GM18858 (cell line): Measurements from ENCODE around the gene TAF1.
"Not testable (repeated sequence)": the region's sequence is repeated elsewhere in the genome, so short reads cannot be mapped to it uniquely, and the experiment has no call there.

Experiments used
- ATAC-seq: cut with Tn5 transposase; IDR thresholded peaks from one replicate; pipeline ENCODE4 v1.9.1; 2021; ENCODE audit not compliant: unreplicated experiment

Gene TAF1

GRCh38 chrX:71496476-71496875 is 130.3 kb downstream of the TAF1 start:
- no peak for ATAC-seq

- ATAC-seq: not testable (repeated sequence)
Observed at GRCh38 chrX:71502080-71502479, 135.9 kb downstream of the TAF1 start.

GRCh38 chrX:71504346-71504745 is 138.2 kb downstream of the TAF1 start:
- no peak for ATAC-seq

DNA sequence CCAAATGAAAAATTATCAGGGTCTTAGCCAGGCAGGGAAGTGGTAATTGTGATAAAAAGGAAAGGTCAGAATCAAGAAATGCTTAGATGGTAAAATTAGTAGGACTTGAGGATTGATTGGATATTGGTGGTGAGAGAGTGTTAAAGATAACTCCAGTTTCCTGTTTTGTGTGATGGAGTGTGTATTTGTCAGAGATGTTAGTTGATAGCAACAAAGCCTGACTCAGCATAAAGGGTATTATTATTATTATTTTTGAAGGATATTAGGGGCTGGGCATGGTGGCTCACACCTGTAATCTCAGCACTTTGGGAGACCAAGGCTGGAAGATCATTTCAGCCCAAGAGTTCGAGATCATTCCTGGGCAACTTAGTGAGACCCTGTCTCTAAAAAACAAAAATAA is 143.1 kb downstream of the TAF1 start:
- no peak for ATAC-seq

DNA sequence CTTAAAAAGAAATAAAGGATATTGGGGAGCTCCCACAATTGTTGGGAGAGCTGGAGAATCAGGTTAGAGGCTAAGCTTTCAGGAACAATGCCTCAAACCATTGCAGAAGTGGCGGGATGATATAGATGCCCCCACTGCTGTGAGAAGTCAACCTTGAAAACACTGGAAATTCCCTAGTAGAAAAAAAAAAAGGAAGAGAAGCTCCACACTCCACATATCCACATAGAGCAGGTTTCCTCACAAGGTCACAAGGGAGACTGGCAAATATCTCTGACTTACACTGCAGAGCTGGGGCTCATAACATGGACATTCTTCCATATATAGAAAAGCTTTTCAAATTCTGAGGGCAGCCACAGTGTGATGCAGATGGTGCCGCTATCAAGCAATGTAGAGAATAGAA is 144.0 kb downstream of the TAF1 start:
- ATAC-seq: no peak

DNA sequence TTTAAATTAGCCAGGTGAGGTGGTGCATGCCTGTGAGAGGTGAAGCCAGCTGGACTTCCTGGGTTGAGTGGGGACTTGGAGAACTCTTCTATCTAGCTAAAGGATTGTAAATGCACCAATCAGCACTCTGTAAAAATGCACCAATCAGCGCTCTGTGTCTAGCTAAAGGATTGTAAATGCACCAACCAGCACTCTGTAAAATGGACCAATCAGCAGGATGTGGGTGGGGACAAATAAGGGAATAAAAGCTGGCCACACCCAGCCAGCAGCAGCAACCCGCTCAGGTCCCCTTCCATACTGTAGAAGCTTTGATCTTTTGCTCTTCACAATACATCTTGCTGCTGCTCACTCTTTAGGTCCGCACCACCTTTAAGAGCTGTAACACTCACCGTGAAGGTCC is 147.6 kb downstream of the TAF1 start:
- not testable (repeated sequence) for ATAC-seq

GRCh38 chrX:71514367-71515037 is 148.3 kb downstream of the TAF1 start:
- peak; percentile 80 for ATAC-seq

DNA sequence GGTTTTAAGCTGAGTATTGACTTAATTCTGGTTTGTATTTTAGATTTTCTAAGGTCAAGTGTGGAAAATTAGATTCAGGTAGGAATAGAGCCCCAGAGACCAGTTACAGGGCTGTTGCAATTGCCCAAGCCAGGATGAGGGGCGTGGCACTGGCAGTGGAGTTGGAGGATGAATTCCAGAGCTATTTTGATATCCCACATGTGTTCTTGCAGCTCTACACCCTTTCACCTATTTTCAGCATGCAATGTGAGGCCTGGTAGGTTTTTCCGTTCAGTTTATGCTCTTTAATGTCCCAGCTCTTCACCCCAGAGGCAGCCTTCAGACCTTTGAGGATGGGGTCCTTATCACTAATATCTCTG is 148.9 kb downstream of the TAF1 start:
- ATAC-seq: no peak
